HL-60/S4 (cell line): ENCODE measurements around the gene EEFSEC.

ENCODE experiments used
- in situ Hi-C: fragments of 300-500 bp; cut with MboI; formaldehyde crosslinking; loops from 2 replicates; pipeline ENCODE4 v1.14.3; 2022; ENCODE audit warnings: low sequenced_read_pairs

EEFSEC gene

GRCh38 chr3:128421439-128421836 lies 268.2 kb downstream of the EEFSEC start:
- in situ Hi-C loops, result loop anchor here (5.0 kb wide), 1 partner anchor 186 kb away; no protein-coding TSS in a partner anchor

- in situ Hi-C loops, result loop anchor here (5.0 kb wide), 1 partner anchor 185 kb away; no protein-coding TSS in a partner anchor
These were observed 268.7 kb downstream of the EEFSEC start for GRCh38 chr3:128421966-128422365.

DNA sequence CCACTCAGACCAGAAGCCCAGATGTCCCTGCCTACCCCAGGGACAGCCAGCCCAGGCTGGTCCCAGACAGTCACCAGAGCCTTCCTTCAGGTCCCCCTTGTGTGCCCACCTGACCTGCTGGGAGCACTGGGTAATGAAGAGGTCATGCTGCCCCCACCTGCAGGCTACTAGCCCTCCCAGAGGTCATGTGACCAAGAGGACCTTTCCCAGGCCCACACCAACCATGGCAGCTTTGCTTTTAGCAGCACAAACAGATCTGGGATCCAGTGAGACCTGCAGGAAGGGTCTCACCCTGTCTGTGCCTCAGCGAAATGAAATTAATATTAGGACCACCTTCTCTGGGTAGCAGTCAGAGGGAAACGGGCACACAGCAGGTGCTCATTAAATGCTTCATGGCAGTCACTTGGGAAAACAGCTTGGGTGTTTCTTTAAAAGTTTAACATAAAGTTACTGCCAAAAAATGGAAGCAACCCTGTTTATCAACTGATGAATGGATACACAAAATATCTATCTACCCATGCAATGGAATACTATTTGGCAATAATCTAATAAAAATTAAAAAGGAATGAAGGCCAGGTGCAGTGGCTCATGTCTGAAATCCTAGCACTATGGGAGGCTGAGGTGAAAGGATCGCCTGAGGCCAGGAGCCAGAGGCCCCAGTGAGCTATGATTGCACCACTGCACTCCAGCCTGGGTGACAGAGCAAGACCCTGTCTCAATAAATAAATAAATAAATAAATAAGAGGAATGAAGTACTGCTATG lies 269.7 kb downstream of the EEFSEC start:
- in situ Hi-C loops, result loop anchor here (5.0 kb wide), 1 partner anchor 184 kb away; no protein-coding TSS in a partner anchor

DNA sequence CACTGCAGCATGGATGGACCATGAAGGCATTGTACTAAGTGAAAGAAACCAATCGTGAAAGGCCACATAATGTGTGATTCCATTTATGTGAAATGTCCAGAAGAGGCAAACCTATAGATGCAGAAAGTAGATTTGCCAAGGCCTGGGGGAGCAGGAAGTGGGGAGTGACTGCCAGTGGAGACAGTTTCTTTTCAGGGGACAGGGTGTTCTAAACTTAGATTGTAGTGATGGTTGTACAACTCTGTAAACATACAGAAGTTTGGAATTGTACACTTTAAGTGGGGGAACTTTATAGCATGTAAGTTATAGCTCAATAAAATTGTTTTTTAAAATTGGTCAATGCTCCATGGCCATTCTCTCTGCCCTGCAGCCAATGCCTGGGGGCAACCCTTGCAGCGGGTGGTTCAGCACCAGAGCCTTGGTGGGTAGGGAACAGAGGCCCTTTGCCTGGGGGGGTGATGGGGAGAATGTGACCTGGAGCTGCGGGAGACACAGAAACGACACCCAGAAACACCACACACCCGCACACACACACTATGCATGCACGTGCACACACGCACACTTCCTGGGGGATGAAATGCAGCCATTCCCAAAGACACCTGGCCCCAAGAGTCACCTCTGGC lies 270.4 kb downstream of the EEFSEC start:
- in situ Hi-C loops, result loop anchor here (5.0 kb wide), 1 partner anchor 184 kb away; no protein-coding TSS in a partner anchor

- in situ Hi-C loops, result loop anchor here (5.0 kb wide), 1 partner anchor 183 kb away; no protein-coding TSS in a partner anchor
These were observed 271.3 kb downstream of the EEFSEC start for GRCh38 chr3:128424508-128425069.

- in situ Hi-C loops, result no loop called here
These were observed 272.0 kb downstream of the EEFSEC start for GRCh38 chr3:128425142-128425845.

DNA sequence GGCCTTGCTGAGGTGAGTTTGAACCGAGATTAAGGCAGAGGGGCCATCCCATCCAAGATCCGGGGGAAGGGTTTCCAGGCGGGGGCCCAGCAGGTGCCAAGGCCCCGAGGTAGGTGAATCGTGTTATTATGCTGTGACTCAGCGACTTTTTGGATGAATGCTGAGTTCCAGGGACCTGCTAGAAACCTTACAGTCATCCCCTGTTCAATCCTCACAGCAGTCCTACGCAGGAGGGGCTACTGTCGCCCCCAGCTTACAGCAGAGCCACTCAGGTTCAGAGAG lies 272.5 kb downstream of the EEFSEC start:
- in situ Hi-C loops, result no loop called here

DNA sequence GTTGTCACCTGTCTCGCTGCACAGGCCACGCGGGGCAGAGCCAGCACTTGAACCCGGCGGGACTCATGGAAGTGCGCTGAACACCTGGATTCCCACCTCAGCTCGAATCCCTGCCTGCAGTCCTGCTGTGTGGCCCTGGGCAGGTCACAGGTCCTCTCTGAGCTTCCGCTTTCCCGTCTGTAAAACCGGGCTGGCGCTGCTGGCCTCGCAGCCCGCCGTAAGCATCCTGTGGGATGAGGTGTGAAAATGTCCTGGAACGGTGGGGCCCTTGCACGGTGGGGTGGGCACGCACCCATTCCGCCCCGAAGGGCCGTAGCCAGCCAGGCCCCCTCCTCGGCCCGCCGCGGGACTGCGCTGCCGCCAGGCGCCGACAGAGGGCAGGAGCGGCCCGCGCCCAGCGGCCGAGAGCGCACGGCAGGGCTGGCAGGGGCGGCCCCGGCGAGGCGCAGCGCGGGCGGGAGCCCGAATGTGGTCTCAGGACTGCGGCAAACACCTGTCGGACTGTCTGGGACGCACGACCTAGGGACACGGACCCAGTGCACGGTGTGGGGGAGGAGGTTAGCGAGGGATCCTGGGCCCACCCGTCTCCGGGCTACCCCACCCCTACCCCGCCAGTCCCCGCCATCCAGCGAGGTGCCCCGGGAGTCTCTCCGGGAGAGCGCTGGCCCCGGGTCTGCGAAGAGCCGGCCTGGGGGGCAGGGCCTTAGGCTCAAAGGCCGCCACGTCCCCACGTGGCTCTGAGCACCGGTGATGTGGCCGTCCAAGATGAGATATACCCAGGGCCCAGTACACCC lies 273.0 kb downstream of the EEFSEC start:
- in situ Hi-C loops, result no loop called here

DNA sequence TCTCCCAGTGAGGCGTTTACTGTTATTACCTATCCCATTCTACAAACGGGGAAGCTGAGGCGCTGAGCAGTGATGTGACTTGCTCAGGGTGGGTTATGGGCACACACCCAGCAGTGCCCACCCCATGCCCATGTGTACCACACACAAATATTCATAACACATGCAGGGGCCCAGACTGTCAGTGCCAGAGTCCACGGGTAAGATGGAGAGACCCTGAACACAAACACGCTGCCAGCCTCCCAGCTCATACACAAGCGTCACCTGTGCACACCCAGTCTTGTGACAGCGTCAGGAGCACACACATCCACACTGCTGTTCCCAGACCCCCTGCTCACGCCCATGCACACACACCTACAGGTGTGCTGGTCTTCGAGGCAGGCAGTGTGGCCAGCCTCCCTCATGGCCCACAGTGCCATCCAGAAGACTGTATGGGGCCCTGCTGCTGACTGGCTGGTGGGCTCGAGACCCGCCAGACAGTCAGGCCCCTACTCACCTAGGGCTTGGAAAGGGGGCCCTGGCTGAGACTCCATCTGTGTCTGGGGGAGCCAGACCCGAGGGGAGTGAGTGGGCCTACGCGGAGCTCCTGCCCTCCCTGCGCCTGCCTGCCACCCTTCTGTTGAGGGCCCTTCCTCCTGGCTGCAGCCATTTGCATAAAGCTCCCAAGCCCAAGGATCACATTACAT lies 274.0 kb downstream of the EEFSEC start:
- in situ Hi-C loops, result no loop called here

DNA sequence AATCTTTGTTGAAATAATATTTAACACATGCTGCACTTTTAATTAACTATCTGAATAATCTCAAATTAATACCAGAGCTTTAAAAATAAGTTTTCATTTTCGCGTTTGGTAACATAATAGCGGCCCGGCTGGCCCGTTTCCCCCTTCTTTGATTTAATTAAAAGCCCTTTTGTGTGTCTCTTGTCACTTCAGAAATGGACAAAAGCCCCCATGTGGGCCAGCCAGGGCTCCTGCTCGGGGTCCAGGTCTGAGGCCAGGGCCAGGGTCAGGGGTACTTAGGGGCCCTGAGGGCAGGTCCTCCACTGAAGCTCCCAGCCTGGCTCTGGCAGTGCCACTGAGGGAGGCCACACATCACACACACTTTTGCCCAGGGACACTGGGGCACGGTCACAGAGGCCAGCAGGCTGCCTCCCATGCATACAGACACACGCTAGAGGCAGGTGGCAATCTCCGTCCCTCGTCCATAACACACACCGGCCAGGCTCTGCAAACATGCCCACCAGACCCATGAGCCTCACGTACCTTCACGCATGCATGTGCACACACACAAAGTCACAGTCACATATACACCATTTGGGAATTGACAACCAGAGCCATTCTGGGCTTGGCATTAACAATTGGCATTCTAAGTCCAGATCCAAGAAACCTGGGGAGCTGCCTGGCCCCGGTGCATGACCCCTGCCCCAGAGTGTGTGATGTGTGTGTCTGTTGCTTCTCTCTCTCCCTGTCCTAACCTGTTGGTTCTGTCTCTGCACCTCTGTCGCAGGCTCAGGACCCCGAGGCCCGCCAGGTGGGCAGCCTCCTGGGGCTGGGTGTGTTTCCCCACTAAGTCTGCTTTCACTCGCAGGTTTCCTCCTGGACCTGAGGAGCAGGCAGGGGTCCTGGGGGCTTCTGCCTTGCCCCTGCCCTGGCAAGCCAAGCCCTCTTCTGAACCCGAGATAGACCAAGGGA lies 274.9 kb downstream of the EEFSEC start:
- in situ Hi-C loops, result no loop called here

DNA sequence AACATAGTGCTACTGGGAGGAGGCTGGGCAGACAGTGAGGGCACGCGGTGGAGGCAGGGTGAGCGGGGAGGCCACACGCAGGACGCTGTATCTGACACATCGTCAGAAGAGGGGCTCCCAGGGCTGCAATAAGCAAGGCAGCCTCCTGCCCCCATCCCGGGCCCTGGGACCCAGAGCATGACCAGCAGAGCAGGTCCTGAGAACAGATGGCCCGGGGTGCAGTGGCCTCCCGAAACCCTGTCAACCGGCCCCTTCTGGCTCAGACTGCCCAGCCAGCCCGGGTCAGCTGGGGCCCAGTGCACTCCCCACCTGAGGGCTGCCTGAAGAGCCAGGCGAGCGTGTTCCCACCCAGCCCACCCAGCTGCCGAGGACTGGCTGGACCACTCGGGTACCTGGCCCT lies 276.0 kb downstream of the EEFSEC start:
- in situ Hi-C loops, result no loop called here

- in situ Hi-C loops, result no loop called here
These were observed 276.5 kb downstream of the EEFSEC start for GRCh38 chr3:128429751-128430150.

DNA sequence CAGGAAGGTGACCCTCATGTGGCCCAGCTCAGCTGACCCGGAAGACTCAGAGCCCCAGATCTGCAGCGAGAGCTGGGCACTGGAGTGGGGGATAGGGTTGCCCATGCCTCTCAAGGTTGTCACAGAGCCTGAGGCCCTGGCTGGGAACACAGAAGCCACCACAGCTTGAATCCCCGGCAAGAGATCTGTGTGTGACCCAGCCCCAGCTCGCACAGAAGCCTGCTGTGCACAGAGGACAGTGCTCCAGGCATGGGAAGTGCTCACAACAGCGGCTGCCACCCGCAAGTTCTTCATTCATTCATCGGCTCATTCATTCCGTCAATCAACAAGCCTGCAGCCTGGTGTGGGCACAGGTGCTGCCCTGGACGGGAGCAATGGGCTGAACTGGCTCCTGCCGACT lies 277.0 kb downstream of the EEFSEC start:
- in situ Hi-C loops, result no loop called here

- in situ Hi-C loops, result no loop called here
These were observed 277.4 kb downstream of the EEFSEC start for GRCh38 chr3:128430731-128431130.

DNA sequence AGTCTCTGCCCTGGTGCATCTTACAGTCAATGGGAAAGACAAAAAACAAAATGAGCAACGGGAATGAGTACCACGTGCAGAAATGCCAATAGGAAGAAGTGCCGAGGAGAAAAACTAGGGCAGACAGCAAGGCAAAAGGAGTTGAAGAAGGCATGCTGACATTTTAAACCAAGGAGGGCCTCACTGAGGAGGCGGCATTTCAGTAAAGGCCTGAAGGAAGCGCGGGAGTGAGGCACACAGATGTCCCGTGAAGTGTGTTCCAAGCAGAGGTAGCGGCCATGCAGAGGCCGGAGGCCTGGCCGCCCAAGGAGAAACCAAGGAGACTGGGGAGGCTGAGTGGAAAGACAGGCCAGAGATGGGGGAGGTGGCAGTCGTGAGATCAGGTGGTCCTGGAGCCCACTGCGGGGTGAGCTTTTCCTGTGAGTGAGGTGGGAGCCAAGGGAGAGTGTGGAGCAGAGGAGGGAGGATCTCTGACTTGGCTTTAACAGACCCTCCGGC lies 278.6 kb downstream of the EEFSEC start:
- in situ Hi-C loops, result no loop called here

DNA sequence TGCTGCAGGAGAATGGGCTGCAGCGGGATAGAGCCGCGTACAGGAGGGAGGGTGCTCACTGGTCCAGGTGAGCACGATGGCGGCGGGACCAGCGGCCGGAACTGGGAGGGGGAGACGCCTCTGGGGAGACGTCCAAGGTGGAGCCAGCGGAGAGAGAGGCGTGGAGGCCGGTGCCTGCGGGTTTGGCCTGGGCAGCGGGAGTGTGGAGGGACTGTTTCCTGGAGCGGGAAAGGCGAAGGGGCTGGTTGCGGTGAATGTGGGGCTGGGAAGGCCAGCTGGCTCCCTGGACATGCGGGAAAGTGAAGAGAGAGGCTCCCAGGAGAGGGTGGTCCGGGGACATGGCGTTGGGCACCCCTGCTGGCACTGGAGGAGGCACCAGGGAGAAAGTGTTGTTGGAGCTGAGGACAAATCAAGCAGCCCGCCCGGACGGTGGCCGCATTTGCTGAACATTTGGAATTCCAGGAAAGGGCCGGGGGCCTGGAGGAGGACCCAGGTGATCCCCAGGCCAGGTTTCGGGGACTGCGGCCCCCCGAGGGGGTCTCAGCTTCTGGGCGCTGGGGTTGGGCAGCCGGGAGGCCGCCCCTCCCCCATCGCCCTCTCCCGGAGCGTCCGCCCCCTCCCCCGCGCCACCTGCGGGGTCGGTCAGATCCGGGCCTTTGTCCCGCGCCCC lies 279.2 kb downstream of the EEFSEC start:
- in situ Hi-C loops, result no loop called here

GRCh38 chr3:128432971-128433836 lies 279.9 kb downstream of the EEFSEC start:
- in situ Hi-C loops, result no loop called here

DNA sequence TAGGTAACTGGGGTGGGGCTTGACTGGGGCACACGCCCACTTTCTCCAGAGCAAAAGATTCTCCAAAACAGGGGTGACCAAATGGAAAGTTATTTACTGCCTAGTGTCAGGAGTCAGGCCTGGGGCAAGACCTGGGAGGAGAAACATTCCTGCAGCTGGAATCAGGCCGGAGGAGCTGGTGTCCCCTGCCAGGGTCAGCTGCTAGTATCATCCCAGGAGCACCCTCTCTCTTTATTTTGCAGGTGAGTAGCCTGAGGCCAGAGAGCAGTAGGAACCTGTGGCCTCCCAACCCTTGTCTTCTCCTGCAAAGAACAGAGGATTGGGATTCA lies 280.5 kb downstream of the EEFSEC start:
- in situ Hi-C loops, result no loop called here
